ENCODE results near the gene PKDCC.

GRCh38 chr2:41999592-42000281 is 48.1 kb upstream of the PKDCC start:
- TF ChIP-seq CTCF (optimal IDR thresholded peaks at IDR 0.05 in 1 of 3, IDR thresholded peaks at IDR 0.05 in 1 of 3, conservative IDR thresholded peaks at IDR 0.05 in 1 of 3; ENCODE audit: extremely low read depth in 1 of 3, insufficient read depth in 2 of 3, low read length in 3 of 3) = no peak
- no peak for TF ChIP-seq EZH2 (IDR thresholded peaks at IDR 0.05; ENCODE audit: low read length)

Measured in keratinocyte (primary cell).